Measurements from ENCODE around the gene ATP6V0A4. TPM values are rescaled to one million over a fixed set of nuclear protein-coding genes. Genes with fewer than 3 reads are reported as not detected.

ATP6V0A4 gene
- total RNA-seq, 4 donors from 2014 or later = 6.0 to 34.1 (median 19.6) TPM

GRCh38 chr7:138753610-138754009 lies 44.4 kb downstream of the ATP6V0A4 start:
- TF ChIP-seq POLR2A (IDR thresholded peaks at IDR 0.05) (no peak), CTCF (IDR thresholded peaks at IDR 0.05) (no peak)
- no peak overlapping the region for H3K4me3 ChIP-seq (ENCODE audit: low read depth, poor library complexity, severe bottlenecking)
- intact Hi-C loops (cut with DNase I; ENCODE audit: low total_unique reads) = no loop called here
- 67 to 70% methylated on average over 5 of the region's 5 CpGs for WGBS, 2 donors
- no peak for DNase-seq (ENCODE audit: low spot score in 2 of 2)

- 58 to 70% methylated on average over 8 of the region's 8 CpGs for WGBS, 2 donors
- TF ChIP-seq CTCF (IDR thresholded peaks at IDR 0.05) (no peak), POLR2A (IDR thresholded peaks at IDR 0.05) (no peak)
Measured at GRCh38 chr7:138753150-138753518, 44.9 kb downstream of the ATP6V0A4 start.

GRCh38 chr7:138752518-138753149 lies 45.4 kb downstream of the ATP6V0A4 start:
- DNase-seq (ENCODE audit: low spot score in 2 of 2) = peak; percentile 69 to 90
- WGBS, 2 donors = 66 to 82% methylated on average over 10 to 12 of the region's 12 CpGs

More at GRCh38 chr7:138753150-138753518, 44.9 kb downstream of the ATP6V0A4 start:
- intact Hi-C loops (cut with DNase I; ENCODE audit: low total_unique reads) = no loop called here
- DNase-seq (ENCODE audit: low spot score in 2 of 2) = no peak
- H3K4me3 ChIP-seq (ENCODE audit: low read depth, poor library complexity, severe bottlenecking) = no peak overlapping the region

GRCh38 chr7:138750901-138751464 lies 47.0 kb downstream of the ATP6V0A4 start:
- WGBS, 2 donors = 66 to 72% methylated on average over 18 of the region's 18 CpGs
- no peak overlapping the region for H3K4me3 ChIP-seq (ENCODE audit: low read depth, poor library complexity, severe bottlenecking)
- TF ChIP-seq CTCF (IDR thresholded peaks at IDR 0.05) (no peak), POLR2A (IDR thresholded peaks at IDR 0.05) (no peak)
- no peak for DNase-seq (ENCODE audit: low spot score in 2 of 2)
- intact Hi-C loops (cut with DNase I; ENCODE audit: low total_unique reads) = no loop called here

More at GRCh38 chr7:138752518-138753149, 45.4 kb downstream of the ATP6V0A4 start:
- H3K4me3 ChIP-seq (ENCODE audit: low read depth, poor library complexity, severe bottlenecking) = no peak overlapping the region
- no peak for TF ChIP-seq CTCF (IDR thresholded peaks at IDR 0.05)
- TF ChIP-seq POLR2A (IDR thresholded peaks at IDR 0.05) = no peak
- intact Hi-C loops (cut with DNase I; ENCODE audit: low total_unique reads) = no loop called here

- WGBS, 2 donors = 94% methylated on average over 15 of the region's 15 CpGs
- DNase-seq (ENCODE audit: low spot score in 2 of 2) = no peak
- intact Hi-C loops (cut with DNase I; ENCODE audit: low total_unique reads) = no loop called here
- no peak for TF ChIP-seq CTCF (IDR thresholded peaks at IDR 0.05)
- TF ChIP-seq POLR2A (IDR thresholded peaks at IDR 0.05) = no peak
- no peak overlapping the region for H3K4me3 ChIP-seq (ENCODE audit: low read depth, poor library complexity, severe bottlenecking)
Measured at GRCh38 chr7:138750473-138750872, 47.5 kb downstream of the ATP6V0A4 start.

Data from lower leg skin (tissue), 4 donors.